Mucosa of descending colon (tissue), 3 donors: ENCODE data around the gene PSMC5. TPM values are rescaled to one million over a fixed set of nuclear protein-coding genes. Genes with fewer than 3 reads are reported as not detected.
"Not testable (repeated sequence)": the region's sequence is repeated elsewhere in the genome, so short reads cannot be mapped to it uniquely, and the experiment has no call there.

ENCODE experiments used
- ATAC-seq: fragments of 200-7000 bp; cut with Tn5 transposase; one replicate; pipeline ENCODE4 v1.9.1; 2020; ENCODE audit warnings: mild to moderate bottlenecking, moderate library complexity
- DNase-seq, 3 donors: peaks; one replicate each; pipeline ENCODE4 v3.0.0-alpha.2; 2020
- H3K36me3 ChIP-seq: fragments of 200-600 bp; one replicate; pipeline ENCODE4 v1.8.0; 2021; ENCODE audit warnings: low read depth, mild to moderate bottlenecking
- H3K4me1 ChIP-seq: fragments of 200-600 bp; one replicate; pipeline ENCODE4 v1.8.0; 2021; ENCODE audit warnings: low read depth, mild to moderate bottlenecking
- H3K4me3 ChIP-seq: fragments of 200-600 bp; one replicate; pipeline ENCODE4 v1.8.0; 2021; ENCODE audit warnings: mild to moderate bottlenecking
- H3K9me3 ChIP-seq: fragments of 200-600 bp; one replicate; pipeline ENCODE4 v1.8.0; 2021; ENCODE audit warnings: mild to moderate bottlenecking
- intact Hi-C, 2 donors: fragments of 100-400 bp; cut with DNase I in 1 of 2; cut with micrococcal nuclease in 1 of 2; formaldehyde crosslinking; loops; one replicate each; pipeline versions ENCODE4 v1.11.0 to v1.11.1; 2022; cut with DNase I, micrococcal nuclease
- total RNA-seq, 3 donors: library from RNA; stranded (reverse); fragmentation: NEBNext Ultra II Directional in 2 of 3; extraction: Animal tissue kit (Norgen Biotek cat#: 25700) in 2 of 3; gene quantifications; one replicate each; pipeline versions ENCODE4 v1.2.1 to v1.2.4, GENCODE V29; 2021 to 2023
- TF ChIP-seq, protein P1 (sequence below): fragments of 200-600 bp; IDR thresholded peaks from one replicate; pipeline ENCODE4 v1.8.0; 2022; ENCODE audit warnings: antibody characterized with exemption, mild to moderate bottlenecking
- donor health status: DM: no; HTN: no; CAD: no; lungs with moderate emphysema.
- donor health status: DM: no; HTN: no; CAD: no.
- donor health status: DM: no; HTN: yes; CAD: no.

The PSMC5 gene
- total RNA-seq, 3 donors from 2014 or later = 73.3 to 151 (median 96.4) TPM

DNA sequence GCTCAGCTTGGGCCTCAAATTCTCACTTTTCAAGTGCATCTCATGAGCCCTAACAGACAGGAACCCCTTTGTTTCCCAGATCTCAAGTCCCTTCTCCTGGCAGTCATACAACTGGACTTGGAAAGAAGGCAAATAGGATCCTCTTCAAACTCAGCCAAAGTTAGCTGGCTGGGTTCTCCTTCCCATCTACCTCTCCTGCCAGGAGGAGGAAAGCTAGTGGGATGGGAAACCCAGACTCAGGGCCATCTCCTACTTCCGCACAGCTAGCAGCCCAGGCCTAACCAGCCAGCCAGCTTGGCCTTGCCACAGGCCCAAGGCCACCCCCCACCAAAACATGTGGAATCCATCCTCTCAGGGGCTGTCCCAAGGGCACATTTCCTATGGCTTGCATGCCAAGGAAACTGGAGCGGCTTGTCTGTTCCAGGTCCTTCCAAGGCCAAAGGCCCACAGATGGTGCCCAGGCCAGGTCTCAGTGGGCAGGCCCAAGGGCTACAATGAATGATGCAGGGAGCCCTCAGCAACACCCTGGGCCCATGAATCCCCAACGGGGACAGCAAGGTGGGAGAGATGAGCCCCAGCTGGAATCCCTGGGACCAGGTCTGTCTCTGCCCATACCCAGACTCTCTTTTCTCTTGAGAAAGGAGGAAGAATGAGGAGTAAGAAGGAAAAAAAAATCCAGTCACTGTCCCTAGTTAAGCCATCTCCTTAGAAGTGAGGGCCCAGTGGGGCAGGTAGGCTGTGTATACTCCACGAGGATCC lies 13.5 kb downstream of the PSMC5 start:
- H3K36me3 ChIP-seq = peaks cover 5% of the 10 kb centered on the region
- peaks cover 36% of the 10 kb centered on the region for H3K4me1 ChIP-seq
- no peak overlapping the region for H3K4me3 ChIP-seq
- intact Hi-C loops = no loop called here
- TF ChIP-seq, protein P1, sequence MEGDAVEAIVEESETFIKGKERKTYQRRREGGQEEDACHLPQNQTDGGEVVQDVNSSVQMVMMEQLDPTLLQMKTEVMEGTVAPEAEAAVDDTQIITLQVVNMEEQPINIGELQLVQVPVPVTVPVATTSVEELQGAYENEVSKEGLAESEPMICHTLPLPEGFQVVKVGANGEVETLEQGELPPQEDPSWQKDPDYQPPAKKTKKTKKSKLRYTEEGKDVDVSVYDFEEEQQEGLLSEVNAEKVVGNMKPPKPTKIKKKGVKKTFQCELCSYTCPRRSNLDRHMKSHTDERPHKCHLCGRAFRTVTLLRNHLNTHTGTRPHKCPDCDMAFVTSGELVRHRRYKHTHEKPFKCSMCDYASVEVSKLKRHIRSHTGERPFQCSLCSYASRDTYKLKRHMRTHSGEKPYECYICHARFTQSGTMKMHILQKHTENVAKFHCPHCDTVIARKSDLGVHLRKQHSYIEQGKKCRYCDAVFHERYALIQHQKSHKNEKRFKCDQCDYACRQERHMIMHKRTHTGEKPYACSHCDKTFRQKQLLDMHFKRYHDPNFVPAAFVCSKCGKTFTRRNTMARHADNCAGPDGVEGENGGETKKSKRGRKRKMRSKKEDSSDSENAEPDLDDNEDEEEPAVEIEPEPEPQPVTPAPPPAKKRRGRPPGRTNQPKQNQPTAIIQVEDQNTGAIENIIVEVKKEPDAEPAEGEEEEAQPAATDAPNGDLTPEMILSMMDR = no peak
- ATAC-seq = no peak
- no peak for DNase-seq
- H3K9me3 ChIP-seq = no peaks in the 10 kb centered on the region

DNA sequence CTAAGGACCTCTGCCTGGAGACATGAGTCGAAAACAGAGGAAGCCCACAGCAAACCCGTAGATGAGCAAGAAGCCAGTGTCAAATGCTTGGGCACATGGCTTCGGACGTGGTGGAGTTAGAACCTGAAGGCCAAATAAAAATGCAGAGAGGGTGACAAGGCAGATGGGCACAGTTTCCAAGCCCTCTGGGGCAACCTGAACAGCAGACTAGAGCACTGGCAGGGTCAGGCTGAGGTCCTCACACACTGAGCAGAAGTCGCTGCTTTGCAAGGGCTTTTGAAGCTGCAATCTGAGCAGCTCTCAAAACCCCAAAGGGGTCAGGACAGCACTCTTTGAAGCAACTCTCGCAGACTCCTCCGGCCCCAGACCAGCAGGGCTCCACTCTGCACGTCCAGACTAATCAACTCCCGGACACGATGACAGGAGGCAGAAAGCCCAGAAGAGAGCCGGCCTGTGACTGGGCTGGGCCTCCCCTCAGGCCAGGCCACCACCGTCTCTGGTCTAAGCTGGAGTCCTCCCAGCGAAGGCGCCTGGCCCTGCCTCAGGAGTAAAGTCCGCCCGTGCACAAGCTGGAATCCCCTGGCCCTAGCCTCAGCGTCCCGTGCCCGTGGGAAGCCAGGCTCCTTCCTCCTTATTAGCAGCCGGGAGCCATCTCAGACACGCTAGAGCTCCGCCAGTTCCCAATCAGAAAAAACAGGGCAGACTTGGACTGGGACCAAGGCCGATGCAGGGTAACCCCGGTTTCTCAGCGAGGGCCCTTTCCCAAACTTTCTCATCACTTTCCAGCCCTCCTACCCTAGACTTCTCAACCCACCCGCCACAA lies 14.3 kb downstream of the PSMC5 start:
- intact Hi-C loops = no loop called here
- TF ChIP-seq, protein P1 = no peak
- Histone ChIP-seq H3K36me3 (peaks cover 5% of the 10 kb centered on the region), H3K4me3 (peak overlapping the region; percentile 85), H3K9me3 (no peaks in the 10 kb centered on the region), H3K4me1 (peaks cover 36% of the 10 kb centered on the region)
- DNase-seq (peak; percentile 72 to 85 (median 79)), ATAC-seq (peak; percentile 32)

DNA sequence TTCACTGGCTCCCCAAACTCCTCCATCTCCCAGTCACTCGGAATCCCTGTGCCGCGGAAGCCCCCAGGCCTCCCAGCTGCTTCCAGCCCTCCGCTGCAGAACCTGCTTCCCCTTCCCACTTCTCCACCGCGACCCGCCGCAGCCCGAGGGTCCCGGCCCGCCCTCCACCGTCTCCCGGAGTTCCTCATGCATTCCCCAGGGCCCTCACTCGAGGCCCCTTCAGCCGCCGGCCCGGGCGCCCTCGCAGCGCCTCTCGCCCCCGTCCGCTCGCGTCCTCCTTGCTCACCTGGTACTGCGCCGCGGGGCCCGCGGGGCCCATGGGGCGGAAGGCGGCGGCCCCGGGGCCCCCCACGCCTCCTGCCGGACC lies 14.9 kb downstream of the PSMC5 start:
- peaks cover 1% of the 10 kb centered on the region for H3K36me3 ChIP-seq
- H3K4me1 ChIP-seq = peaks cover 36% of the 10 kb centered on the region
- no peaks in the 10 kb centered on the region for H3K9me3 ChIP-seq
- intact Hi-C loops = no loop called here
- TF ChIP-seq, protein P1 = no peak
- no peak for ATAC-seq
- peak; percentile 42 to 77 (median 72) for DNase-seq
- H3K4me3 ChIP-seq = peak overlapping the region; percentile 85

DNA sequence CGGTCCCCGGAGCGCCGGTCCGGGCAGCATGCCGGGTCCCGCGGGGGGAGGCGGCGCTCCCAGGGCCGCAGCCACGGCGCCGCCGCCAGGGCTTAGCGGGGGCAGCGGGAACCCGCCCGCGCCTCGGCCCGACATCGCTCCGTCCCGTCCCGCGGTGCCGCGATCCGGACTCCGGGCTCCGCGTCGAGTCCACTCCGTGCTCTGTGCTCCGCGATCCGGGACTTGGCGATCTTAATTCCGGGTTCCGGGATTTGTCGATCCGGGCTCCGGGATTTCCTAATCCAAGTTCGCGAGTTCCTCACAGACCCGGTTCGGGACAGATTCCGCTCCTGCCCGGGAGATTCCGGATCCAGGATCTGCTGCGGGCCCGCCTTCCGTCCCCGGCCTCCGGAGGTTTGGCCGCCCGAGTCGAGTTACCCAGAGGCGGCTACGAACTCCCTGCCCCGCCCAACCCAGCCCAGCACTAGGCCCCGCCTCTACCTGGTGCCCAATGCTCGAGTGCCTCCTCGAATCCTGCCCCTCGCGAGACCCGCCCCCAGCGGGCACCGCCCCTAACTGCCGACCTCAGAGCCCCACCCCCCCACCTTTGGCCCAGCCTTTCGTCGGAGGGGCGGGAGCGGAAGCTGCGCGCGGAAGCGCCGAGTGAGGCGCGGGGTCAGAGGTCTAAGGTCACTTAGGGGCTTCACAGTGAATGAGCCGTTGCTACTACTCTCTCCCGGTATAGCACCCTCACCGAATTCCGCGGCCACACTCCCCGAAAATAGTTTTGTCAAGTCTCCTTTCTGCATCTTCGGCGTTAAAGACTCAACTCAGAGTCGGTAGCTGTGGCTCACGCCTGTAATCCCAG lies 15.5 kb downstream of the PSMC5 start, which contains the start of gene SMARCD2:
Gene SMARCD2 (minus strand): TSS at position 146 of the 847 bp plus-strand sequence. CDS start 11 bp downstream, at position 135.
- no peaks in the 10 kb centered on the region for H3K36me3 ChIP-seq
- peak; percentile 90 for ATAC-seq
- no peaks in the 10 kb centered on the region for H3K9me3 ChIP-seq
- peaks cover 36% of the 10 kb centered on the region for H3K4me1 ChIP-seq
- TF ChIP-seq, protein P1 = no peak
- peak within 1 kb of the TSS; percentile 85 for H3K4me3 ChIP-seq
- intact Hi-C loops = no loop called here
- DNase-seq = peak; percentile 99 to 100 (median 100)

DNA sequence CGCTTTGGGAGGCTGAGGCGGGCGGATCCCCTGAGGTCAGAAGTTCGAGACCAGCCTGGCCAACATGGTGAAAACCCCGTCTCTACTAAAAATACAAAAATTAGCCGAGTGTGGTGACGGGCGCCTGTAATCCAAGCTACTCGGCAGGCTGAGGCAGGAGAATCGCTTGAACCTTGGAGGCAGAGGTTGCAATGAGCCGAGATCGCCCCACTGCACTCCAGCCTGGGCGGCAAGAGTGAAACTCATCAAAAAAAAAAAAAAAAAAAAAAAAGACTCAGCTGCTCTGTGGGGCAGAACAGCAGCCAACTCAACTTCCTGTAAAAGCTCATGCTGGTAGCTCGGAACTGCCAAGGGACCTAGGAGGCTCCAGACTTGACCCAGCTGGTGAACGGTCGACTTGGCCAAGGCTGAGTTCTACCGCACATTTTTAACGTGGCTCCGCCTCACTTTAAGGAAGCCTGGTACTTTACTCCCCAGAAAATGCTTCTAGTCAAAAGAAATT lies 16.2 kb downstream of the PSMC5 start:
- intact Hi-C loops, H3K9me3 ChIP-seq, H3K36me3 ChIP-seq: not testable (repeated sequence)
- peak; percentile 51 to 71 (median 51) for DNase-seq
- Histone ChIP-seq H3K4me3 (peak overlapping the region; percentile 85), H3K4me1 (peaks cover 33% of the 10 kb centered on the region)
- ATAC-seq = peak; percentile 1
